GM18907 (cell line): ENCODE measurements around the gene TMEM196.

Experiments used
- ATAC-seq: cut with Tn5 transposase; IDR thresholded peaks from one replicate; pipeline ENCODE4 v1.9.1; 2021; ENCODE audit warnings: mild to moderate bottlenecking, moderate library complexity; ENCODE audit not compliant: unreplicated experiment

Gene TMEM196

DNA sequence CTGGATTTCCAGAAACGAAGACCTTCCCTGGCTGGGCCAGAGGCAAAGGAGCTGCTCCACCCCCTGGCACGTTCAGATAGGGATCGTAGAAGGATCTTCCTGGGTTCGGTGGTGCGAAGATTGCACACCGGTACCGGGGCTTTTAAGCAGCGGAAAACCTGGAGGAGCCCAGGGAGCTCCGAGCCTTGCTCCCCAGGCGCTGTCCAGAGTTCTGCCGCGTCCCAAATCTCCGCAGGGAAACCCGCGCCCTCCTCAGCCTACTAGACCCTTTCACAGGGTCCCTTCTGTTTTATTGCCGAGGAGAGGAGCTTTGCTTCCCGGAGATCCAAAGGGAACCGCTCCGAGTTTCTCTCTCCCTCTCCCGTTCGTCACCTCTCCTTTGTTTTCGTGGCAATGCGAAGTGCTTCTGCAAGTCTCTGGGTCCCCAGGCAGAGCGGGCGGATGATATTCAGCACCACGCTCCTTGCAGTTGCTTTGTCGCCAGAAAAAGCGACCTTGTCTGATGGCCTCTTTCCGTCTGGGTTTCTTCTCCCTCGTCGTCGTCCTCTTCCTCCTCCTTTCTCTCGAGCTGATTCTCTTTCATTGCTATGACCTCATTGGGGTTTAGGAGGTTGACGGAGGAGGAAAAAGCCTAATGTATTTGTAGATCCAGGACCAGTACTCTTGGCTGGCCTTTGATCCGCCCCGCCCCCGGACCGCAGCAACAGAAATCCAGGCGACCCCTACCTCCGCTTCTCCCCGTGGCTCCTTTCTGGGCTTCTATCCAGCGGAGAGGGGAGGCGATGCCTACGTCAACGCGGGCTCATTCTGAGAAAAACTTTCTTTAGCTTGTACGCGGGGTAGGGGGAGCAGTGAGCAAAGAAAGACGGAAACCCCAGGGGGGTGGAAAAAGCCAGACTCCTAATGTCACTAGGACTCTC, at the start of gene TMEM196:
TSS of gene TMEM196 (minus strand) at position 777 of the 920 bp plus-strand sequence. CDS start 921 bp downstream, outside the sequence.
- no peak for ATAC-seq

DNA sequence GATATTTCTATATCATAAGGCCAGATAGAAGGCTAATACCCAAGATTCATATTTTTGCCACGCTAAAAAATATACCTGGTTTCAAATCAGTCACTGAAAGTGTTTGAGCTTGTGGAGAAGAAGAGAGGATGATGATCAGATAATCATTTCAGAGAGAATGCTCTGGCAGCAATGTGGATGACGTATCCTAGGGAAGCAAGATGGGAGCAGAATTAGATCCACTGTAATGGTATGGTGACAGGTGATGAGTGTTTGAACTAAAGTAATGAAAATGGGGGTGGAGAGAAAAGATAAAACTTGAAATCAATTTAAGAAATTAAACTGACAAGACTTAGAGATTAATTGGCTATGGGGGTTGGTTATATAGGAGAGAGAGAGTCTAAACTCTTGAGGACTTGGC, 42.7 kb upstream of the TMEM196 start:
- ATAC-seq, result no peak

DNA sequence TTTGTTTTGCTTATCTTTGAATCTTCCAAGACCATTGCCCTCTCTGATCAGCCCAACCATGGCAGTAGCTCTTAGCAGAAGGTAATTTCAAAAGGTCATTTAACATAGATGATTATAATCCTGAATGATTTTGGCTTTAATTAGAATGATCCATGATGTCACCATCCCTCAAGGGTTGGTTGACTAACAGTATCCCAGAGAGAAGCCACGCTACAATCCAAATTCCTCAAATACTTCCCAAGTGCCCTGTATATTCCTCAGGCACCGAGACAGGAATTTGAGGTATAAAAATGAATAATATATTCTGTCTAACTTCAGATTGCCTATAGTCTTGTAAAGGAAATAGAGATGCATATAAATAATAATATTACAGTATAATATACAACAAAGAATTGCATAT, 42.1 kb upstream of the TMEM196 start:
- no peak for ATAC-seq

DNA sequence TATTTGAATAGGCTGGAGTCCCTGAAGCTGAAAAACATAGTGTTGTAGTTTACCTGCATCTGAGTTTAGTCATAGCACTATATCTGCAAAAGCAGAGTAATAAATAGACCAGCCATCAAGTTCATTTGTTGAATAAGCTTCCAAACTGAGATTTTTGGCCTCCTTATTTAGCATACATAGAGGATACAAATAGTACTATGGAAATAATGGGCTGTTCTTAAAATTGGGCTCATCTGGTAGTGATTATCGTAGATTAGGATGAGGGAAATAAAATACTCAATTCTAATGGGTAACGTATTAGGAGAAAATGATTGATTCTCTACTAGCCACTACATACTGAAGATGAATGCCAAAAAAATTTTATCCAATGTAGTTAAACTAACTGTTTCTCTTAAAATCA, 41.4 kb upstream of the TMEM196 start:
- no peak for ATAC-seq

DNA sequence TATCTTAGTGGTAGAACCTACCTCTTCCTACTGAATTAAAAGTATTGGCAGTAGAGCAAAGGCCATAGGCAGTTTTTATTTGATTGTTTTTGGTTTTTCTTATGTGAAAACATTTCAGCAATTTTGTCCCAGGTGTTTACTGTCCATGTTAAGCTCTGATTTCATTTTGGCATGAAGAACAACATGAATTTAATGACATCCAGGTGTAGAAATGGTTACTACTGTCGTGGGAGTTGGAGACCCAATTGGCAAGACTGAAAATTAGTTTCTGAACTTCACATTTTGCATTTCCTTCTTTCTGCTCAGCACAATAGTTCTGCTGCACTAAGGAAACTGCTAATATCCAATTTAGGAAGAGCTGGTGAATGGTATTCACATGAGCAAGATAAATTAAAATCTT, 38.0 kb upstream of the TMEM196 start:
- no peak for ATAC-seq

DNA sequence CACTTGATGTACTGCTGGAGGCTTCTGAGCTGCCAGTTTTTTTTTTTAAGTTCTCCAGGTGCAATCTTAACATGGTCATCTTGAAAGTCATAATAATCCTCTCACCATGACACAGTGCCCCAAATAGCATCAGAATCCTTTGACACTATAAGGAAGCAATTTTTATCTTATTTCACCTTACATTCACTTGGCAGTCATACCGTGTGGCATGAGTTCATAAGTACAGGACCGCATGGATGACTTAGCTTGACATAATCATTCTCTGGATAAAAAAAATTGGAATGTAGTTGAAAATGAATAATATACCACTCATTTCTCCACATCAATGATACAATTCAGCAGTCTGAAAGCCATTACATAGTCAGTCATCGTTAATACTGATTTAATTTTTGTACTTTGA, 25.6 kb upstream of the TMEM196 start:
- ATAC-seq, result no peak

DNA sequence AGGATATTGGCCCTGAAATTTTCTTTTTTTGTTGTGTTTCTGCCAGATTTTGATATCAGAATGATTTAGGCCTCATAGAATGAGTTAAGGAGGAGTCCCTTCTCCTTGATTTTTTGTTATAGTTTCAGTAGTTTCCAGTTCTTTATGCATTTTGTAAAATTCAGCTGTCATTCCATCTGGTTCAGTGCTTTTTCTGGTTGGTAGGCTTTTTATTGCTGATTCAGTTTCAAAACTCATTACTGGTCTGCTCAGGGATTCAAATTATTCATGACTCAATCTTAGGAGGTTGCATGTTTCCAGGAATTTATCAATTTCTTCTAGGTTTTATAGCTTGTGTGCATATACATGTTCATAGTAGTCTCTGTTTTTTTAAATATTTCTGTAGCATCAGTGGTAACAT, 10.1 kb upstream of the TMEM196 start:
- ATAC-seq, result no peak

DNA sequence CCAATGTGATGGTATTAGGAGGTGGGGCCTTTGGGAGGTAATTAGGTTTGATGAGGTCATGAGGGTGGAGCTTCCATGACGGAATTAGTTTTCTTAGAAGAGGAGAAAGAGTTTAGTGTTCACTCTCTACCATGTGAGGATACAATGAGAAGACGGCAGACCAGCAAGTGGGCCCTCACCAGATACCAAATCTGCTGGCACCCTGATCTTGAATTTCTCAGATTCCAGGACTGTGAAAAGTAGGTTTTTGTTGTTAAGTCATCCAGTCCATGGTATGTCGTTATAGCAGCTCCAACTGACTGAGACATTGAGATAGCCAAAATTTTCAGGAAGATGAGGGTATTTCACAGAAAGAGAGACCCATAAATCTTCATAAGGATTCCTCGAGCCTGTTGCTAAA, 3.6 kb upstream of the TMEM196 start:
- ATAC-seq, result no peak

DNA sequence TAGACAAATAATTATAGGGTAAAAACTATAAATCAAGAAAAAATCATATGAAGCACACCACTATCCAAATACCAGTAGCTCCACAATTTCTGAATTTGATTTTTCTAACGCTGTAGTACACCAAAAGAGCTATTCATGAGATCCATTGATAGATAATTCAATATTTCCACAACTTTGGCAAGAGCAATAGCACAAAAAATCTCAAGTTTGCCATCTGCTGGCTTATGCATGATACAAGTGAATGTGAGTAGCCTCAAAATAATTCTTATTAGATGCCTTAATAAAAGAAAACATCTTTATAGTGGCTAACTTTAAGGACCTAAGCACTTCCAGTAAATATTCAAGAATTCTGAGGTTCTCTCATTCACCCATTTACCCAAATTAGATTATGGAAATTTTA, 2.2 kb upstream of the TMEM196 start:
- no peak for ATAC-seq

DNA sequence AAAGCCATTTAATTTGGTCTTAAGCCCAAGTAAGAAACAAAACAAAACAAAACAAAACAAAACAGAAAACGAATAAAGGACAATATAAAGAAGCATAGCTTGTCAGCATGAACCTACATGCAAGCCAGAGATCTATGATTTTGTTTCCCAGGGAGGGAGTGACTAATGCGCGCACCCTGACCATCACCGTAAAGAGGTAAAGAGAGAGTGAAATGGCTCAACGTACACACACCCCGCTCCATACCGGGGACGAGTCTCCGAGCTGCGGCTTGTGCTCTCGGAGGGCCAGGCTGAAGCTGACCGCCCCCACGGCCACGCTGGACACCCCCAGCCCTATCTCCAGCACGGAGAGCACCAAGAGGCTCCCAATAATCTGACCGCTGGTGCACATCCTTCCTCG, 1.1 kb downstream of the TMEM196 start:
- ATAC-seq, result no peak

DNA sequence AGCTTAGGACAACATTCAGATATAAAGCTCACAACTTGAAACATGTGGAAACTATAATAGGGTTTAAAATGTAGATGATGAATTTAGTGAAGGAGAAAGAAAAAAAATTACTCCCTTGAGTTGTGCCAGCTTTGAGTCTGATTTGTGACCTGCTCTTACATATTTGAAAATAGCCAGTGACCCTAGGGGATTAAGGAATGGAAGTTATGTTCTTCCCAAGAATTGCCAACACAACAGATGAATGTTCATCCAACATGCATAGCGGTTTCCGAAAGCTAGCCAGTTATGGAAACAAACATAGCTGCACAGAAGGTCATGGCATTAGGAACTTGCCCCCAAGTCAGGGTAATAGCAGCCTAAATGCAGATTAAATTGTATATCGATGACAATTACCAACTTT, 10.8 kb downstream of the TMEM196 start:
- no peak for ATAC-seq

DNA sequence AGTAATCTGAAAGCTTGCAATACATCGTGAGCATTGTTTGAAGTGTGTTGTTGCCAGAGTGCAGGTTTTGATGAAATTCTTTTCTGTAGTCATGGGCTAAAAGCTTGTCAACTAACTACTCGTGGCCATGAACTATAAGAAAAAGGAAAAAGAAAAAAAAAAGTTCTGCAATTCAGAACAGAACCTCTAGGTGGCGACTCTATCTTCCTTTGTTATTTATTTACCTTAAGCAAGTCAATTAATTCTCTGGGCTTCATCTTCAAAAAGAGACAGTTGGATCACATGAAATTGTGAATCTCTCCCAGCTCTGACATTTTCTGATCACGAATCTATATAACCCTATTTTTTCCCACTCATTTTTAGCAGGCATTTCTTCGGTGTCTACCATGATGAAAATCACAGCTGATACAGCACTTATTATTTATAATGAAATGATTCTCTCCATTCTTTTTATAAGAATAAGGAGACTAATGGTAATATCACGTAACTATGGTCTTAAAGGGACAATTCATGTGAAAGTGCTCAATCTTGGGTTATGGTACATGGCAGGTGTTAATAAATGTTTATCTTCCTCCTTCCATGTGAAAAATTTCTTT, 18.8 kb downstream of the TMEM196 start:
- ATAC-seq, result no peak

DNA sequence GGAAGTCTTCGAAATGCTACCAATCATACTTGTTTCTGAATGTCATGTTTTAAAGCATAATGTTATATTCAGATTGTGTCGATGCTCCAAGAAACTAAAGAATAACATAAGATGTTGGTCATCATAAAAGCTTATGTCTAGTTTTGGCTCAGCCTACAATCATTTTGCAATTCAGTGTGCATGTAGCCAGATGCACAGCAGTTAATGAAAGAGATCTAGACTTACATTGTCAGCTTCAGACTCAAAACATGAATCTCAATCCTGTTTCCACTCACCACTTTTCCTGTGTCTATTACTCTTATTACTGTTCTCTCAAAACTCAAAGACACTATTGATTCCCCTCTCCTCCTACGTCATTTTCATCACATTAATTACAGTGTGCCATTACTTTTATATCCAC, 21.4 kb downstream of the TMEM196 start:
- no peak for ATAC-seq

DNA sequence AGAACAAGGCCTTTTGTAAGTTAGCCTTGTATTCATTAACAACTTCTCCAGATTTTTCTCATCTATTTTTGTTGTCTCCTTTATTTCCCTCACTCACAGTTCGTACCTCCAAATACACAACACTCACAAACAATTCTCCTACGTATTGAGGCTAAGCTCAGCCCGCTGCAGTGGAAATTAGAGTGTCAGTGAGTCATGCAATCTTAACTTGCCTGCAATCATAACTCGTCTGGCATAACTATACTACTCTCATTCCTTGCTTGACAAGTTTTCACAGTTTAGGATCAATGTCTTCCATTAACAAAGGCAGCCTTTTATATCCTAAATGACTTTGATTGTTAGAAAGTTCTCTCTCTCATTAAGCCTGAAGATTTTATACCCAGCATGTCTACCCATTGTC, 23.8 kb downstream of the TMEM196 start:
- ATAC-seq, result no peak

DNA sequence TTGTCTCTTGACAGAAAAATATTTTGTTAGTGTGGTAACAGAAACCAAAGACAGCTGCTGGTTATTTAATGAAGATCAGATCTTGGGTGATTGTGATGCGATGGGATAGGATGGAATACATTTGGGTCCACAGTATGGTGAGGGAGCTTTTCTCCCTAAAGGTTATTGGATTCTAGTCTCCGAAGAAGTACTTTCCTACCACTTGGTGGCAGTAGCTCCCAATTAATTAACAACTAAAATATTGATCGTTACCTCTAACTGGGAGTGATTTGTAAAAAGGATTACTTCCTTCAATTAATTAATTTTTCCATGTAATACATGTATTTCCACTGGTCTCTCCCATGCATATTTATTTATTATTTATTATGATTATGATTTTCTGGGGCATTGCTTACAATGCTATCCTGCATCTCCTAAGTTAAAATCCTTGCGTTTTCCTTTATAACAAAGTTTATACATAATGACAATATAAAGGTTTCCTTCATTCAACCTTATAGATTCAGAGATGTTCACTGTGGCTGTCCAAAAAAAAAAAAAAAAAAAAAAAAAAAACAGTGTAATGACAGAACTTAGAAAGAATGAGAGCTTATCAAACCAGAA, 25.6 kb downstream of the TMEM196 start:
- no peak for ATAC-seq

DNA sequence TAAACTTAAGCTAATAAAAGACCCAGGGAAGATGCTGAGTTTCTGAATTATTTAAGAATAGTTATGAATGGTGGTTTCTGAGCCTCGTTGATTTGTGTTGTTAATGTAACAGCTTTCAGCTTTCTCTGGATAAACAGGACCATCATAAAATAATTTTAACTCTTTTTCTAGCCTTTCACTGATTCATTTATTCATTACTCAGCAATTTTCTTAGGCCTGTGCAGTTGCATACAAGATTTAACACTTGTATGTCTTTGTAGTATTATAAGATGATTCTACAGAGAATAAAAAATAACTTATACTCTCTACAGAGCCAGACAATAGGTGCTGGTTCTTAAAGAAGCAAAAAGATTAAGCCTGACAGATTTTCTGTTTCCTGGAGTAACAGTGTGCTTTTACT, 29.3 kb downstream of the TMEM196 start:
- no peak for ATAC-seq

DNA sequence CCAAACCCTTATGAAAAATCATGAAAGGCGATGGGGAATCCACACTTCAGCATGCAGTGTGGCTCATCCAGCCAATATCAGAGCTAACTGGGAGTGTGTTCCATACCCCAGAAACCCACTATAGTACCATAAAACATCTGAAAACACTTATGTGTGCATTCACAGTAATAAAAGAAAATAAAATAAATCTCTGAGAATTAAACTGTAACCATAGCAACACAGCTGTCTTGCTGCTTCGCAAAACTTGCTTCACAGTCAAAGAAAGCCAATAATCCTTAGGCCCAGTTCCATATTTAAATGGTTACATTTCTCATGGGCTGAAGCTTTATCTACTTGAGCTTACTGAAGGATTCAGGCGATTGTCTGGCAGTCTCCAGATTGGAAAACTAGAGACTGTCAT, 44.7 kb downstream of the TMEM196 start:
- ATAC-seq, result no peak

DNA sequence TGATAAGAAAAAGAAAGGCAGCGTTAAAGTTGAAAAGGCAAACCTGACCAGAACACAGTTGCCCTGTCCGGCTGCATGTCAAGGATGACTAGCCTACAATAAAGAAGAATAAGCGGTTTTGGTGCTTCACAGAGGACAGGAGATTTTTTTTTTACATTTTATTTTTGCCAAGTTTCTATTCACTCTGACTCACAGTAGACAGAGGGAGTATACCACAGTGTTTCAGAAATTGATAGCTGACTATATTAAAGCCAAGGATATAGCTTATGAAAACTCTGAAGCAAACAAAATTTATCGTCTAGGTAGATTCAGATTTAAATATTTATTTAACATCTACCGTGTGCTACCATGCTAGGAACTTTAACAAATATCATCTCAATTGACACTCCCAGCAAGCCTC, 47.6 kb downstream of the TMEM196 start:
- no peak for ATAC-seq

DNA sequence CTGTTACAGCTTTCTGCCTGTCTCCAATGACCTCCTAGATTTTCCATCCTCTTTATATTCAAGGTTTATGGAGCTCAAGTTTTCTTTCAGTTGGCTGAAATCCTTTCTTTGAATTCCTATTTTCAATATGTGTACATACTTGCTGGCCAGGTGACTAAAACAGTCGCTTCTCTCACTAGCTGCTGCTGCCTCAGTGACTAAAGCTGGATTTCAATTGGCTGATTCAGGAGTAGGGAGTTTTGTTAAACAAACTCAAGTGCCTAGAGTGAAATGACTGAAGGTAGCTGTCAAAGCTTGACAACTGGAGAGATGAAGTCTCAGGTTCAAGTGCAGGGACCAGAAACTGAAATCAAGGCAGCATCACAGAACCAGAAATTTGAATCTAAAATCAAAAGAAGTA, 57.9 kb downstream of the TMEM196 start:
- ATAC-seq, result no peak

DNA sequence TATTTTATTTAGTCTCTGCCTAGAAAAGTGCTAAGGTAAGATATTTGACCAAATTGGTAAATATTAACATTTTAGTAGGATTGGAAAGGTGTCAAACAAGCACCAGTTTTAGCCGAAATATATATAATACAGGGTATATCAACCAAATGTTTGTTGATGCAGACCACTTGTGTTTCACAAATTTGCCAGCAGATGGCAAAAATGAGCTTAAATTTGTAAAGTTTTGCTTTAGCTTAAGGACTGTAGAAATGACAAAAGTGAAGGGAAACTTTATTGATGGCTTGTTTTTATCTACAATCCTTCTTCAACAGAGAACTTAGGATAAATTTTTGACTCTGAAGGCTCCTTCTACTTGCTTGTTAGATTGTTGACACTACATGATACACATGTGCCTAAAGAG, 59.7 kb downstream of the TMEM196 start:
- no peak for ATAC-seq

DNA sequence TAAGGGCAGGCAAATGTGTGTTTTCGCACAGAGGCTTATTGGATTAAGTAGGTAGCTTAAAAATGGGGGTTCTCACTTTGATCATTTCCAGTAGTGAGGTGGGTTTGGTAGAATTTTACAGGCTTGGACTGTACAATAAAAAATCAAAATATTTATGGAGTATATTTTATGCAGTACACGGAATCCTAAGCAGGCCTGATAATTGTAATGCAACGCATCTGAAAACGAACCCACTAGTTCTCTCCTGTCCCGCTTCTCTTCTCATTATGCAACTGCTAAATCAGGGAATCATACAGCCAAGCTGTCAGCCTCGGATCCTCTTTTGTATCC, 64.2 kb downstream of the TMEM196 start:
- no peak for ATAC-seq
